Measurements from ENCODE around the gene MSI2.
"Not testable (repeated sequence)": the region's sequence is repeated elsewhere in the genome, so short reads cannot be mapped to it uniquely, and the experiment has no call there.

MSI2 gene

DNA sequence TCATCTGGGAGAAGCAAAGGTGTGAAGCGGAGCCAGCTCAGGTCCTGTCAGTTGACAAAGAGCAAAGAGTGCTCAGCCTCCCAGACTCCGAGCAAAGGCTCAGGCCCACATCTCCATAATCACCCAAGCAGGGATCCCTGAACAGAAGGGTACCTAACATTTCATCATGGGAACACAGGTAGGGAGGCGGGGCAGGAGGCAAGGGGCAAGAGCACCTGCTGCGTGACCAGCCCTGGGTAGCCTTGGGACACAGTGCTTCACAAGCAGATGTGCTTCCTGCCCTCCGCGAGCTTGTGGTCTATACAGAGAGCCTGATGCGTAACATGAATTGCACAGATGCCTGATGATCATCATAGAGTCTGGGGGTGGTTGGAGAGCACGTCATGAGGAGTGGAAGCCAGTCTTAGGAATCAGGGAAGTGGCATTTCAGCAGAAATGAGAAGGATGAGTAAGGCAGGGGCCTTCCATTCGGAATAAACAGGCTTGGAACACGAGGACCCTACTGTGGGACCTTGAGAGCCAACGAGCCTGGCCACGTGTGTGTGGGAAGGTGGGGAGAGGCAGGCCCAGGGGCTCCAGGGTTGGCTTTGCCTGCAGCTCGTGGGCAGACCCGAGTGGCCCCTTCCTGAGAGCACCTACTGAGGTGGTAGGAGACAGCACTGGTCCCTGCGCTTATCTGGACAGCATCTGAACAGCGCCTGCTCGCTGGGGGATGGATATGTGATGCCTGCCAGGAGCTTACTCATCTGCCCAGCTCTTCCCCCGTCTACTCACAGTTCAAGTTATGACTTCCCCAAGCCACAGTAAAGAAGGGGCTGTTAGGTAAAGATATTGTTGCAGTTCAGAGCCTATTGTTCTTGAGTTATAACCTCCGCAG is 363.0 kb downstream of the MSI2 start:
- Histone ChIP-seq H3K18ac (ENCODE audit: low read length) (peak overlapping the region; percentile 16), H3K36me3 (ENCODE audit: control insufficient read depth in 1 of 2, insufficient read depth in 2 of 2, low read length in 2 of 2) (peaks cover 14 to 15% of the 10 kb centered on the region in 2 experiments), H3K27me3 (ENCODE audit: insufficient read depth, low read length) (no peaks in the 10 kb centered on the region), H3K14ac (ENCODE audit: low read length) (peak overlapping the region; percentile 7), H3K79me2 (ENCODE audit: control insufficient read depth, insufficient read depth, low read length, poor library complexity) (no peaks in the 10 kb centered on the region), H2BK120ac (ENCODE audit: insufficient read depth, low read length, poor library complexity) (peak overlapping the region; percentile 51), H3K27ac (ENCODE audit: low read depth, low read length) (peak overlapping the region; percentile 75), H3K4ac (ENCODE audit: low read depth, low read length) (peak overlapping the region; percentile 41), H3K23ac (ENCODE audit: low read length) (no peak overlapping the region), H2BK5ac (ENCODE audit: low read depth, low read length, poor library complexity) (peak overlapping the region; percentile 68), H2BK12ac (ENCODE audit: low read length) (peak overlapping the region; percentile 41), H2AFZ (ENCODE audit: insufficient read depth, low read length, poor library complexity) (no peak overlapping the region), H3K4me2 (ENCODE audit: low read length) (no peak overlapping the region), H3K9ac (ENCODE audit: low read length) (no peak overlapping the region), H3K4me3 (ENCODE audit: low read depth, low read length) (no peak overlapping the region), H4K8ac (ENCODE audit: low read depth, low read length) (peak overlapping the region; percentile 37), H4K91ac (ENCODE audit: low read depth, low read length) (peak overlapping the region; percentile 71), H3K4me1 (ENCODE audit: control insufficient read depth in 1 of 2, insufficient read depth in 2 of 2, low read length in 2 of 2) (peaks cover 40 to 42% of the 10 kb centered on the region in 2 experiments), H3K9me3 (ENCODE audit: insufficient read depth, low read depth, low read length) (no peaks in the 10 kb centered on the region), H4K12ac (ENCODE audit: low read depth, low read length) (no peak overlapping the region), H2AK5ac (ENCODE audit: low read length) (peak overlapping the region; percentile 34), H3K79me1 (ENCODE audit: low read length) (peaks cover 33% of the 10 kb centered on the region)
- DNase-seq, result no peak
- no CpG with 5 or more reads among the region's 19 CpGs for WGBS (ENCODE audit: extremely low coverage, insufficient coverage, insufficient read length)

DNA sequence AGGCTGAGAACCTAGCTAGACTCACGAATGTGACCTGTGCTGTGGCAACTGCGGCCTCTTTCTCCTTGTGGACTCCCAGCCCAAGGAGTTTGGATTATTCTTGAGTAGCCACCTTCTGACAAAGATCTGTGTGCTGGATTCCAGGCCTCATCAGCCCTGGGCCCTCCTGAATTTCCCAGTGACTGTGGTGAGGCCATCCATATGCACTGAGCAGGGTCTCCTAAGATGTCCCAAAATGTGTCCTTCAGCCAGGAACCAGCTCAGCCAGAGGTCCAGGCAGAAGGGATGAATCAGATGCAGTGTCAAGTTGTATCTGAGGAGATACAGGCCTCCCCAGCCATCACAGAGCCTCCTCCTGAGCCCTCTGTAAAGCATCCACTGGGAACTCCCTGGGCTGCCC is 364.3 kb downstream of the MSI2 start:
- WGBS (ENCODE audit: extremely low coverage, insufficient coverage, insufficient read length), result no CpG with 5 or more reads among the region's 2 CpGs
- Histone ChIP-seq H3K4me2 (ENCODE audit: low read length) (no peak overlapping the region), H4K8ac (ENCODE audit: low read depth, low read length) (no peak overlapping the region), H3K9me3 (ENCODE audit: insufficient read depth, low read depth, low read length) (no peaks in the 10 kb centered on the region), H3K14ac (ENCODE audit: low read length) (peak overlapping the region; percentile 19), H2BK5ac (ENCODE audit: low read depth, low read length, poor library complexity) (no peak overlapping the region), H3K23ac (ENCODE audit: low read length) (no peak overlapping the region), H2AK5ac (ENCODE audit: low read length) (no peak overlapping the region), H4K12ac (ENCODE audit: low read depth, low read length) (no peak overlapping the region), H3K4me3 (ENCODE audit: low read depth, low read length) (no peak overlapping the region), H4K91ac (ENCODE audit: low read depth, low read length) (peak overlapping the region; percentile 53), H2BK12ac (ENCODE audit: low read length) (peak overlapping the region; percentile 46), H3K4me1 (ENCODE audit: control insufficient read depth in 1 of 2, insufficient read depth in 2 of 2, low read length in 2 of 2) (peaks cover 45 to 49% of the 10 kb centered on the region in 2 experiments), H3K4ac (ENCODE audit: low read depth, low read length) (peak overlapping the region; percentile 22), H3K79me2 (ENCODE audit: control insufficient read depth, insufficient read depth, low read length, poor library complexity) (no peaks in the 10 kb centered on the region), H3K18ac (ENCODE audit: low read length) (peak overlapping the region; percentile 48), H2AFZ (ENCODE audit: insufficient read depth, low read length, poor library complexity) (no peak overlapping the region), H3K79me1 (ENCODE audit: low read length) (peaks cover 36% of the 10 kb centered on the region), H3K36me3 (ENCODE audit: control insufficient read depth in 1 of 2, insufficient read depth in 2 of 2, low read length in 2 of 2) (peaks cover 14 to 18% of the 10 kb centered on the region in 2 experiments), H3K27ac (ENCODE audit: low read depth, low read length) (no peak overlapping the region), H3K9ac (ENCODE audit: low read length) (no peak overlapping the region), H3K27me3 (ENCODE audit: insufficient read depth, low read length) (no peaks in the 10 kb centered on the region), H2BK120ac (ENCODE audit: insufficient read depth, low read length, poor library complexity) (peak overlapping the region; percentile 19)
- DNase-seq, result no peak

DNA sequence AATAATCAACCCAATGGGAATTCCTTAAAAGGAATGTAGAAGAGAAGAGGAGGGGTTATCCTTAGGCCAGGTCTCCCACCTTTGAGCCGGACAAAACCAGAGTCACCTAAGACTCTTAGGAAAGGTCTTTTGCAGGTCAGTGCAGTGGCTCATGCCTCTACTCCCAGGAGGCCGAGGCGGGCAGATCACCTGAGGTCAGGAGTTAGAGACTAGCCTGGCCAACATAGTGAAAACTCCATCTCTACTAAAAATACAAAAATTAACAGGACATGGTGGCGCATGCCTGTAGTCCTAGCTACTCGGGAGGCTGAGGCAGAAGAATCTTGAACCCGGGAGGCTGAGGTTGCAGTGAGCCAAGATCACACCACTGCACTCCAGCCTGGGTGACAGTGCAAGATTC is 365.5 kb downstream of the MSI2 start:
- H3K9me3 ChIP-seq (ENCODE audit: insufficient read depth, low read depth, low read length); H4K8ac ChIP-seq (ENCODE audit: low read depth, low read length); DNase-seq; H3K23ac ChIP-seq (ENCODE audit: low read length); H3K9ac ChIP-seq (ENCODE audit: low read length); H3K27me3 ChIP-seq (ENCODE audit: insufficient read depth, low read length); H3K4me3 ChIP-seq (ENCODE audit: low read depth, low read length); H4K12ac ChIP-seq (ENCODE audit: low read depth, low read length); H2AK5ac ChIP-seq (ENCODE audit: low read length); H3K4me2 ChIP-seq (ENCODE audit: low read length); H2AFZ ChIP-seq (ENCODE audit: insufficient read depth, low read length, poor library complexity); H3K79me2 ChIP-seq (ENCODE audit: control insufficient read depth, insufficient read depth, low read length, poor library complexity): not testable (repeated sequence)
- Histone ChIP-seq H2BK5ac (ENCODE audit: low read depth, low read length, poor library complexity) (peak overlapping the region; percentile 95), H3K36me3 (ENCODE audit: control insufficient read depth in 1 of 2, insufficient read depth in 2 of 2, low read length in 2 of 2) (peaks cover 10 to 24% of the 10 kb centered on the region in 2 experiments), H3K4ac (ENCODE audit: low read depth, low read length) (peak overlapping the region; percentile 49), H2BK12ac (ENCODE audit: low read length) (peak overlapping the region; percentile 66), H3K27ac (ENCODE audit: low read depth, low read length) (peak overlapping the region; percentile 96), H4K91ac (ENCODE audit: low read depth, low read length) (peak overlapping the region; percentile 84), H3K4me1 (ENCODE audit: control insufficient read depth in 1 of 2, insufficient read depth in 2 of 2, low read length in 2 of 2) (peaks cover 49 to 52% of the 10 kb centered on the region in 2 experiments), H3K79me1 (ENCODE audit: low read length) (peaks cover 42% of the 10 kb centered on the region), H3K18ac (ENCODE audit: low read length) (peak overlapping the region; percentile 23), H2BK120ac (ENCODE audit: insufficient read depth, low read length, poor library complexity) (peak overlapping the region; percentile 84), H3K14ac (ENCODE audit: low read length) (peak overlapping the region; percentile 45)
- WGBS (ENCODE audit: extremely low coverage, insufficient coverage, insufficient read length), result no CpG with 5 or more reads among the region's 6 CpGs

DNA sequence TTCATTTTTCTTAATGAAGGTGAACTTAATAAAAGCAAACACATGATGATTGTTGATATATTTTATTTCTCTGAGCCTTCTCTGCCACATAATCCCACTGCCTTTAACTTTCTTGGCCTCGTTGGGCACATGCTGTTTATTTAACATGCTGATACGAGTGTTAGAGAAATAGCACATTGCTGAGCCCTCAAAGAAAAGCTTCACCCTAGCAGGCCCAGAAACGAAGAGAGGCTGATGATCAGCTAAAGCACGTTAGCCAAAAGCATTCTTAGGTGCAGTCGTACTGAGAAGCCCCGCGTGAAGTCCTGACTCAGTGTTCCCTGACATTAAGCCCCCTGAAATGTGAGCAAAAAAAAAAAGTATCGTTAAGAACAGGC is 366.0 kb downstream of the MSI2 start:
- peak overlapping the region; percentile 95 for H2BK5ac ChIP-seq (ENCODE audit: low read depth, low read length, poor library complexity)
- H3K27me3 ChIP-seq (ENCODE audit: insufficient read depth, low read length), result no peaks in the 10 kb centered on the region
- H3K27ac ChIP-seq (ENCODE audit: low read depth, low read length), result peak overlapping the region; percentile 96
- WGBS (ENCODE audit: extremely low coverage, insufficient coverage, insufficient read length), result no CpG with 5 or more reads among the region's 8 CpGs
- H3K23ac ChIP-seq (ENCODE audit: low read length), result no peak overlapping the region
- H2BK12ac ChIP-seq (ENCODE audit: low read length), result peak overlapping the region; percentile 46
- H2BK120ac ChIP-seq (ENCODE audit: insufficient read depth, low read length, poor library complexity), result peak overlapping the region; percentile 84
- peak overlapping the region; percentile 61 for H2AK5ac ChIP-seq (ENCODE audit: low read length)
- peak overlapping the region; percentile 45 for H3K14ac ChIP-seq (ENCODE audit: low read length)
- H4K12ac ChIP-seq (ENCODE audit: low read depth, low read length), result no peak overlapping the region
- peaks cover 2% of the 10 kb centered on the region for H3K79me2 ChIP-seq (ENCODE audit: control insufficient read depth, insufficient read depth, low read length, poor library complexity)
- peak overlapping the region; percentile 84 for H4K91ac ChIP-seq (ENCODE audit: low read depth, low read length)
- no peaks in the 10 kb centered on the region for H3K9me3 ChIP-seq (ENCODE audit: insufficient read depth, low read depth, low read length)
- peaks cover 42% of the 10 kb centered on the region for H3K79me1 ChIP-seq (ENCODE audit: low read length)
- peak overlapping the region; percentile 67 for H3K18ac ChIP-seq (ENCODE audit: low read length)
- peaks cover 10 to 24% of the 10 kb centered on the region in 2 experiments for H3K36me3 ChIP-seq (ENCODE audit: control insufficient read depth in 1 of 2, insufficient read depth in 2 of 2, low read length in 2 of 2)
- peak overlapping the region; percentile 49 for H3K4ac ChIP-seq (ENCODE audit: low read depth, low read length)
- H3K4me3 ChIP-seq (ENCODE audit: low read depth, low read length), result no peak overlapping the region
- H3K4me2 ChIP-seq (ENCODE audit: low read length), result no peak overlapping the region
- no peak overlapping the region for H2AFZ ChIP-seq (ENCODE audit: insufficient read depth, low read length, poor library complexity)
- no peak for DNase-seq
- no peak overlapping the region for H3K9ac ChIP-seq (ENCODE audit: low read length)
- H4K8ac ChIP-seq (ENCODE audit: low read depth, low read length), result peak overlapping the region; percentile 33
- H3K4me1 ChIP-seq (ENCODE audit: control insufficient read depth in 1 of 2, insufficient read depth in 2 of 2, low read length in 2 of 2), result peaks cover 49 to 52% of the 10 kb centered on the region in 2 experiments
